Caki2 (cell line): Measurements from ENCODE around the gene TLE1. TPM values are rescaled to one million over a fixed set of nuclear protein-coding genes. Genes with fewer than 3 reads are reported as not detected.
"Not testable (repeated sequence)": the region's sequence is repeated elsewhere in the genome, so short reads cannot be mapped to it uniquely, and the experiment has no call there.

Source experiments
- DNase-seq: peaks from one replicate; pipeline ENCODE4 v3.0.0-alpha.2; 2015; ENCODE audit warnings: low read depth
- in situ Hi-C: cut with HindIII; loops from 2 replicates; pipeline ENCODE4 v1.10.0; 2016; ENCODE audit warnings: low sequenced_read_pairs, low pct_unique_long_range_greater_than_20kb, mixed read lengths
- total RNA-seq: library from RNA; depleted of rRNA; stranded (reverse); fragments of >200 nt; shearing (Covaris generic); gene quantifications from 2 replicates; pipeline ENCODE4 v1.2.3, GENCODE V29; 2014; ENCODE audit warnings: low replicate concordance; rRNA removed

Gene TLE1
- total RNA-seq, result 40.6 and 67.8 TPM in 2 replicates

GRCh38 chr9:81689343-81690175, at the start of gene TLE1:
Gene TLE1 (minus strand): TSS chr9:81689547. CDS start chr9:81688240, 1,307 bp downstream.
- in situ Hi-C loops, result no loop called here
- peak; percentile 99 for DNase-seq

GRCh38 chr9:81737871-81738507, 48.6 kb upstream of the TLE1 start:
- peak; percentile 89 for DNase-seq
- in situ Hi-C loops, result no loop called here

GRCh38 chr9:81730498-81730897, 41.2 kb upstream of the TLE1 start:
- in situ Hi-C loops, DNase-seq: not testable (repeated sequence)

- DNase-seq, result no peak
- in situ Hi-C loops, result no loop called here
Observed at GRCh38 chr9:81729135-81729534, 39.8 kb upstream of the TLE1 start.

- in situ Hi-C loops, result no loop called here
- DNase-seq, result peak; percentile 35
Observed at GRCh38 chr9:81724242-81724889, 35.0 kb upstream of the TLE1 start.

- no peak for DNase-seq
- in situ Hi-C loops, result no loop called here
Observed at GRCh38 chr9:81722277-81722676, 32.9 kb upstream of the TLE1 start.

GRCh38 chr9:81720450-81721086, 31.2 kb upstream of the TLE1 start:
- in situ Hi-C loops, result no loop called here
- peak; percentile 36 for DNase-seq

GRCh38 chr9:81719972-81720371, 30.6 kb upstream of the TLE1 start:
- in situ Hi-C loops, result no loop called here
- DNase-seq, result no peak

- in situ Hi-C loops, result no loop called here
- no peak for DNase-seq
Observed at GRCh38 chr9:81718244-81718643, 28.9 kb upstream of the TLE1 start.

- no peak for DNase-seq
- in situ Hi-C loops, result no loop called here
Observed at GRCh38 chr9:81717747-81718077, 28.4 kb upstream of the TLE1 start.

- in situ Hi-C loops, result no loop called here
- DNase-seq, result no peak
Observed at GRCh38 chr9:81717061-81717746, 27.9 kb upstream of the TLE1 start.

GRCh38 chr9:81716409-81716808, 27.1 kb upstream of the TLE1 start:
- in situ Hi-C loops, result no loop called here

GRCh38 chr9:81705578-81705977, 16.2 kb upstream of the TLE1 start:
- DNase-seq, result no peak
- in situ Hi-C loops, result no loop called here

More at GRCh38 chr9:81716409-81716808, 27.1 kb upstream of the TLE1 start:
- no peak for DNase-seq

GRCh38 chr9:81694541-81694940, 5.2 kb upstream of the TLE1 start:
- no peak for DNase-seq
- in situ Hi-C loops, result no loop called here

GRCh38 chr9:81693671-81694378, 4.5 kb upstream of the TLE1 start:
- in situ Hi-C loops, result no loop called here

GRCh38 chr9:81690251-81690851, 1.0 kb upstream of the TLE1 start:
- in situ Hi-C loops, result no loop called here
- DNase-seq, result peak; percentile 45

More at GRCh38 chr9:81693671-81694378, 4.5 kb upstream of the TLE1 start:
- no peak for DNase-seq

- in situ Hi-C loops, DNase-seq: not testable (repeated sequence)
Observed at GRCh38 chr9:81689093-81689342, 329 bp downstream of the TLE1 start.
